Ishikawa (cell line): ENCODE data around the gene ZNF451.

Source experiments
- CEBPB ChIP-seq: IDR thresholded peaks from 2 replicates; pipeline ENCODE4 v1.6.1; 2012
- EGR1 ChIP-seq: IDR thresholded peaks from 2 replicates; pipeline ENCODE4 v1.6.1; 2012
- EP300 ChIP-seq: IDR thresholded peaks from 2 replicates; pipeline ENCODE4 v1.6.1; 2012; ENCODE audit warnings: borderline replicate concordance
- FOXM1 ChIP-seq: IDR thresholded peaks from 2 replicates; pipeline ENCODE4 v1.6.1; 2012; ENCODE audit warnings: low read depth, borderline replicate concordance
- NFIC ChIP-seq: IDR thresholded peaks from 2 replicates; pipeline ENCODE4 v1.6.1; 2012
- RAD21 ChIP-seq: IDR thresholded peaks from 2 replicates; pipeline ENCODE4 v1.6.1; 2012; ENCODE audit warnings: low read depth
- TAF1 ChIP-seq: IDR thresholded peaks from 2 replicates; pipeline ENCODE4 v1.6.1; 2012; ENCODE audit warnings: low read depth, mild to moderate bottlenecking
- TCF12 ChIP-seq: IDR thresholded peaks from 2 replicates; pipeline ENCODE4 v1.6.1; 2012; ENCODE audit warnings: low read depth
- TEAD4 ChIP-seq: IDR thresholded peaks from 2 replicates; pipeline ENCODE4 v1.6.1; 2012
- YY1 ChIP-seq: IDR thresholded peaks from 2 replicates; pipeline ENCODE4 v1.6.1; 2012; ENCODE audit warnings: low read depth
- ZBTB7A ChIP-seq: IDR thresholded peaks from 2 replicates; pipeline ENCODE4 v1.6.1; 2012; ENCODE audit warnings: low read depth
- TF ChIP-seq, protein P1 (sequence below): IDR thresholded peaks from 2 replicates; pipeline ENCODE4 v1.6.1; 2012; ENCODE audit warnings: low read depth, mild to moderate bottlenecking
- TF ChIP-seq, protein P2 (sequence below): IDR thresholded peaks from 2 replicates; pipeline ENCODE4 v1.6.1; 2012

- no peak for TF ChIP-seq CEBPB
- TF ChIP-seq TAF1: no peak
- TF ChIP-seq, protein P1, sequence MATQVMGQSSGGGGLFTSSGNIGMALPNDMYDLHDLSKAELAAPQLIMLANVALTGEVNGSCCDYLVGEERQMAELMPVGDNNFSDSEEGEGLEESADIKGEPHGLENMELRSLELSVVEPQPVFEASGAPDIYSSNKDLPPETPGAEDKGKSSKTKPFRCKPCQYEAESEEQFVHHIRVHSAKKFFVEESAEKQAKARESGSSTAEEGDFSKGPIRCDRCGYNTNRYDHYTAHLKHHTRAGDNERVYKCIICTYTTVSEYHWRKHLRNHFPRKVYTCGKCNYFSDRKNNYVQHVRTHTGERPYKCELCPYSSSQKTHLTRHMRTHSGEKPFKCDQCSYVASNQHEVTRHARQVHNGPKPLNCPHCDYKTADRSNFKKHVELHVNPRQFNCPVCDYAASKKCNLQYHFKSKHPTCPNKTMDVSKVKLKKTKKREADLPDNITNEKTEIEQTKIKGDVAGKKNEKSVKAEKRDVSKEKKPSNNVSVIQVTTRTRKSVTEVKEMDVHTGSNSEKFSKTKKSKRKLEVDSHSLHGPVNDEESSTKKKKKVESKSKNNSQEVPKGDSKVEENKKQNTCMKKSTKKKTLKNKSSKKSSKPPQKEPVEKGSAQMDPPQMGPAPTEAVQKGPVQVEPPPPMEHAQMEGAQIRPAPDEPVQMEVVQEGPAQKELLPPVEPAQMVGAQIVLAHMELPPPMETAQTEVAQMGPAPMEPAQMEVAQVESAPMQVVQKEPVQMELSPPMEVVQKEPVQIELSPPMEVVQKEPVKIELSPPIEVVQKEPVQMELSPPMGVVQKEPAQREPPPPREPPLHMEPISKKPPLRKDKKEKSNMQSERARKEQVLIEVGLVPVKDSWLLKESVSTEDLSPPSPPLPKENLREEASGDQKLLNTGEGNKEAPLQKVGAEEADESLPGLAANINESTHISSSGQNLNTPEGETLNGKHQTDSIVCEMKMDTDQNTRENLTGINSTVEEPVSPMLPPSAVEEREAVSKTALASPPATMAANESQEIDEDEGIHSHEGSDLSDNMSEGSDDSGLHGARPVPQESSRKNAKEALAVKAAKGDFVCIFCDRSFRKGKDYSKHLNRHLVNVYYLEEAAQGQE: no peak
- no peak for TF ChIP-seq TEAD4
- TF ChIP-seq EP300: no peak
- TF ChIP-seq NFIC: no peak
- TF ChIP-seq FOXM1: no peak
- TF ChIP-seq YY1: no peak
- TF ChIP-seq RAD21: no peak
- TF ChIP-seq EGR1: no peak
- no peak for TF ChIP-seq ZBTB7A
- TF ChIP-seq, protein P2, sequence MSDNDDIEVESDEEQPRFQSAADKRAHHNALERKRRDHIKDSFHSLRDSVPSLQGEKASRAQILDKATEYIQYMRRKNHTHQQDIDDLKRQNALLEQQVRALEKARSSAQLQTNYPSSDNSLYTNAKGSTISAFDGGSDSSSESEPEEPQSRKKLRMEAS: no peak
- no peak for TF ChIP-seq TCF12
Measured at GRCh38 chr6:57102976-57103375, 13.0 kb downstream of the ZNF451 start.
